HCT116 (cell line): ENCODE data around the gene NEUROD4. TPM values are rescaled to one million over a fixed set of nuclear protein-coding genes. Genes with fewer than 3 reads are reported as not detected.

ENCODE experiments used
- ATAC-seq: fragments of 200-7000 bp; cut with Tn5 transposase; 2 replicates; pipeline ENCODE4 v1.9.1; 2020; ENCODE audit warnings: mild to moderate bottlenecking, moderate library complexity
- BruUV-seq: library from RNA; stranded (reverse); fragments of 400-500 nt; replicated peaks from 2 replicates; lab custom pipeline; 2021; lab: Mats Ljungman, UMichigan
- CTCF ChIA-PET: fragments of 300-600 bp; sonication (Branson Sonifier 250); formaldehyde crosslinking; loops from one replicate; lab custom pipeline; 2021; ENCODE audit warnings: antibody characterized with exemption; lab: Charles Lee
- POLR2A ChIA-PET: fragments of 300-600, 350-600 bp; sonication (Branson Sonifier 250); formaldehyde crosslinking; loops from one replicate; lab custom pipeline; 2021; ENCODE audit warnings: antibody characterized with exemption; lab: Charles Lee
- RAD21 ChIA-PET, 2 experiments: fragments of 300-600 bp; sonication (Branson Sonifier 250); formaldehyde crosslinking; loops; one replicate each; lab custom pipeline; 2023; ENCODE audit warnings: low total read pairs in 2 of 2; ENCODE audit not compliant: uncharacterized antibody in 2 of 2, unreplicated experiment in 2 of 2, low non-redundant PET in 1 of 2; lab: Charles Lee
- DNase-seq: peaks from one replicate; pipeline ENCODE4 v3.0.0-alpha.2; 2010; ENCODE audit warnings: low read depth, low spot score
- H2AFZ ChIP-seq: fragments of 200-600 bp; shearing (Covaris generic), sonication (generic); 2 replicates; pipeline ENCODE4 v1.6.1; 2017; ENCODE audit warnings: low read depth, mixed run types, mixed read lengths, antibody characterized with exemption, low read length; ENCODE audit not compliant: poor library complexity, severe bottlenecking
- H3K27ac ChIP-seq: 2 replicates; pipeline ENCODE4 v1.5.1; 2012; ENCODE audit warnings: low read depth, low read length
- H3K27me3 ChIP-seq: fragments of 200-600 bp; sonication (generic); 2 replicates; pipeline ENCODE4 v1.6.1; 2016; ENCODE audit warnings: mixed run types, low read length, mixed read lengths; ENCODE audit not compliant: insufficient read depth
- H3K36me3 ChIP-seq, 2 experiments: fragments of 200-500 bp in 1 of 2; fragments of 200-600 bp in 1 of 2; sonication (Bioruptor generic) in 1 of 2; sonication (generic) in 1 of 2; 2 replicates each; pipeline versions ENCODE4 v1.5.1 to v1.6.1; 2014 to 2016; ENCODE audit warnings: low read length in 2 of 2, inconsistent platforms in 1 of 2, mixed read lengths in 1 of 2, mixed run types in 1 of 2; ENCODE audit not compliant: insufficient read depth in 2 of 2, control insufficient read depth in 1 of 2
- H3K4me1 ChIP-seq, 2 experiments: fragments of 200-600 bp in 1 of 2; sonication (generic) in 1 of 2; 2 replicates each; pipeline versions ENCODE4 v1.5.1 to v1.6.1; 2012 to 2017; ENCODE audit warnings: low read length in 2 of 2, inconsistent platforms in 1 of 2, mild to moderate bottlenecking in 1 of 2, mixed read lengths in 1 of 2, mixed run types in 1 of 2, moderate library complexity in 1 of 2; ENCODE audit not compliant: insufficient read depth in 2 of 2, control insufficient read depth in 1 of 2
- H3K4me2 ChIP-seq: fragments of 200-600 bp; sonication (generic); 2 replicates; pipeline ENCODE4 v1.6.1; 2017; ENCODE audit warnings: mixed run types, low read length, mixed read lengths
- H3K4me3 ChIP-seq, 2 experiments: fragments of 200-600 bp in 1 of 2; sonication (generic) in 1 of 2; replicated peaks in 1 of 2; 2 replicates each; pipeline ENCODE4 v1.5.1; 2011 to 2016; ENCODE audit warnings: low read length in 2 of 2, control low read depth in 1 of 2, low read depth in 1 of 2, mild to moderate bottlenecking in 1 of 2, mixed read lengths in 1 of 2, mixed run types in 1 of 2
- H3K79me2 ChIP-seq: fragments of 200-600 bp; sonication (generic); 2 replicates; pipeline ENCODE4 v1.6.1; 2017; ENCODE audit warnings: mild to moderate bottlenecking, mixed run types, low read length, moderate library complexity, mixed read lengths; ENCODE audit not compliant: insufficient read depth
- H3K9ac ChIP-seq: fragments of 200-600 bp; sonication (generic); 2 replicates; pipeline ENCODE4 v1.6.1; 2016; ENCODE audit warnings: low read length, mixed read lengths
- H3K9me2 ChIP-seq: fragments of 200-600 bp; sonication (generic), shearing (Covaris generic); 2 replicates; pipeline ENCODE4 v1.6.1; 2017; ENCODE audit warnings: mixed run types, mild to moderate bottlenecking, moderate library complexity; ENCODE audit not compliant: insufficient read depth
- H3K9me3 ChIP-seq, 2 experiments: fragments of 200-500 bp in 1 of 2; fragments of 200-600 bp in 1 of 2; sonication (Bioruptor generic) in 1 of 2; sonication (generic) in 1 of 2; 2 replicates each; pipeline ENCODE4 v1.6.1; 2014 to 2017; ENCODE audit warnings: low read length in 2 of 2, mixed read lengths in 2 of 2, inconsistent platforms in 1 of 2, low read depth in 1 of 2, mild to moderate bottlenecking in 1 of 2, mixed run types in 1 of 2, moderate library complexity in 1 of 2; ENCODE audit not compliant: control insufficient read depth in 1 of 2, insufficient read depth in 1 of 2
- H4K20me1 ChIP-seq: fragments of 200-600 bp; sonication (generic), shearing (Covaris generic); 2 replicates; pipeline ENCODE4 v1.6.1; 2017; ENCODE audit warnings: mixed run types, mild to moderate bottlenecking, moderate library complexity; ENCODE audit not compliant: insufficient read depth
- CBX3 ChIP-seq: IDR thresholded peaks from 2 replicates; pipeline ENCODE4 v1.6.1; 2012; ENCODE audit warnings: low read depth
- CEBPB ChIP-seq: IDR thresholded peaks from 2 replicates; pipeline ENCODE4 v1.6.1; 2012; ENCODE audit warnings: low read depth
- CTCF ChIP-seq, 3 experiments: fragments of 200-600 bp in 1 of 3; sonication (generic) in 1 of 3; IDR thresholded peaks in 2 of 3; conservative IDR thresholded peaks in 1 of 3; 2 replicates each; pipeline ENCODE4 v1.5.1; 2012 to 2017; ENCODE audit warnings: low read depth in 2 of 3, low read length in 2 of 3, antibody characterized with exemption in 1 of 3, borderline replicate concordance in 1 of 3, control low read depth in 1 of 3, mild to moderate bottlenecking in 1 of 3, mixed read lengths in 1 of 3, mixed run types in 1 of 3, moderate library complexity in 1 of 3; ENCODE audit not compliant: insufficient read depth in 1 of 3
- ELF1 ChIP-seq: IDR thresholded peaks from 2 replicates; pipeline ENCODE4 v1.6.1; 2012; ENCODE audit warnings: low read depth, borderline replicate concordance
- EZH2 ChIP-seq: fragments of 200-600 bp; sonication (generic); IDR thresholded peaks from 2 replicates; pipeline ENCODE4 v1.6.1; 2017; ENCODE audit warnings: antibody characterized with exemption, mixed run types
- EZH2phosphoT487 ChIP-seq: fragments of 200-600 bp; IDR thresholded peaks from 2 replicates; pipeline ENCODE4 v1.6.1; 2018; ENCODE audit warnings: antibody characterized with exemption, borderline replicate concordance
- JUND ChIP-seq: IDR thresholded peaks from 2 replicates; pipeline ENCODE4 v1.6.1; 2012
- POLR2A ChIP-seq: IDR thresholded peaks from 2 replicates; pipeline ENCODE4 v1.7.0; 2011; ENCODE audit warnings: borderline replicate concordance; ENCODE audit not compliant: insufficient read depth, insufficient read length; ENCODE audit errors: extremely low read depth
- POLR2AphosphoS5 ChIP-seq: IDR thresholded peaks from 2 replicates; pipeline ENCODE4 v1.6.1; 2011; ENCODE audit warnings: mild to moderate bottlenecking, low read depth, low read length, moderate library complexity
- RAD21 ChIP-seq: IDR thresholded peaks from 2 replicates; pipeline ENCODE4 v1.6.1; 2012; ENCODE audit warnings: low read depth, mild to moderate bottlenecking
- REST ChIP-seq: IDR thresholded peaks from 2 replicates; pipeline ENCODE4 v1.6.1; 2012; ENCODE audit warnings: low read depth
- YY1 ChIP-seq: IDR thresholded peaks from 2 replicates; pipeline ENCODE4 v1.6.1; 2011; ENCODE audit warnings: low read length, low read depth, moderate library complexity, mild to moderate bottlenecking; ENCODE audit not compliant: insufficient replicate concordance; ENCODE audit errors: extremely low read depth
- ZFX ChIP-seq: fragments of 450-650 bp; IDR thresholded peaks from 2 replicates; pipeline ENCODE4 v1.6.1; 2017
- intact Hi-C: fragments of 100-400 bp; cut with micrococcal nuclease; formaldehyde crosslinking; loops from 2 replicates; pipeline ENCODE4 v1.10.0; 2022
- total RNA-seq: library from RNA; stranded (reverse); gene quantifications from one replicate; pipeline ENCODE4 v1.2.1, GENCODE V29; 2021; ENCODE audit not compliant: unreplicated experiment

The NEUROD4 gene
- total RNA-seq, 1 experiment from 2014 or later: not detected

GRCh38 chr12:54975272-54975671 is 44.5 kb upstream of the NEUROD4 start:
- ATAC-seq (no peak), DNase-seq (no peak)
- Histone ChIP-seq H3K4me3 (no peak overlapping the region), H3K4me2 (no peak overlapping the region), H3K4me1 (no peaks in the 10 kb centered on the region), H3K9me2 (no peaks in the 10 kb centered on the region), H3K36me3 (no peaks in the 10 kb centered on the region), H3K9me3 (no peaks in the 10 kb centered on the region), H3K9ac (no peak overlapping the region), H3K27me3 (peaks cover 95% of the 10 kb centered on the region), H3K27ac (no peak overlapping the region), H3K79me2 (no peaks in the 10 kb centered on the region), H2AFZ (no peak overlapping the region), H4K20me1 (no peaks in the 10 kb centered on the region)
- ChIA-PET RAD21 (no interaction called here), POLR2A (no interaction called here), CTCF (interaction anchor here (1.9 kb wide), 1 partner anchor 97 kb away, joined by 7 read pairs; no protein-coding TSS in a partner anchor)
- intact Hi-C loops: no loop called here
- TF ChIP-seq RAD21 (no peak), CTCF (IDR thresholded peaks at IDR 0.05 in 2 of 3, conservative IDR thresholded peaks at IDR 0.05 in 1 of 3; ENCODE audit: borderline replicate concordance in 1 of 3, insufficient read depth in 1 of 3, low read depth in 2 of 3, low read length in 2 of 3) (no peak), CBX3 (no peak)
- BruUV-seq: no TSS peak

- Histone ChIP-seq H3K79me2 (no peaks in the 10 kb centered on the region), H3K27ac (no peak overlapping the region), H3K4me1 (no peaks in the 10 kb centered on the region), H2AFZ (no peak overlapping the region), H3K36me3 (no peaks in the 10 kb centered on the region), H3K4me3 (no peak overlapping the region), H3K4me2 (no peak overlapping the region), H4K20me1 (no peaks in the 10 kb centered on the region), H3K9ac (no peak overlapping the region), H3K9me2 (no peaks in the 10 kb centered on the region), H3K27me3 (peaks cover 93% of the 10 kb centered on the region), H3K9me3 (no peaks in the 10 kb centered on the region)
- CTCF ChIA-PET: no interaction called here
- ATAC-seq (no peak), DNase-seq (no peak)
- POLR2A ChIA-PET: no interaction called here
- RAD21 ChIA-PET: no interaction called here
- no TSS peak for BruUV-seq
- intact Hi-C loops: no loop called here
- TF ChIP-seq YY1 (no peak), CTCF (IDR thresholded peaks at IDR 0.05 in 2 of 3, conservative IDR thresholded peaks at IDR 0.05 in 1 of 3; ENCODE audit: borderline replicate concordance in 1 of 3, insufficient read depth in 1 of 3, low read depth in 2 of 3, low read length in 2 of 3) (no peak), EZH2phosphoT487 (no peak), ELF1 (no peak), CBX3 (no peak), REST (no peak), JUND (no peak), CEBPB (no peak), POLR2A (no peak), POLR2AphosphoS5 (no peak), ZFX (no peak), EZH2 (no peak)
These were observed 43.9 kb upstream of the NEUROD4 start for GRCh38 chr12:54975875-54976274.
